Mesenchymal stem cell (in vitro differentiated cells and primary cell): ENCODE measurements around the gene PRR16.

Experiments used
- DNase-seq: peaks from one replicate; pipeline ENCODE4 v3.0.0-alpha.2; 2013
- H2AFZ ChIP-seq: one replicate; pipeline ENCODE4 v1.6.1; 2013; ENCODE audit warnings: low read depth, mild to moderate bottlenecking, control low read depth, inconsistent platforms, low read length, moderate library complexity
- H2AK5ac ChIP-seq: 2 replicates; pipeline ENCODE4 v1.6.1; 2013; ENCODE audit warnings: low read length, moderate library complexity, mild to moderate bottlenecking, inconsistent platforms; ENCODE audit not compliant: severe bottlenecking
- H2BK120ac ChIP-seq: one replicate; pipeline ENCODE4 v1.6.1; 2013; ENCODE audit warnings: low read depth, mild to moderate bottlenecking, inconsistent platforms, low read length, moderate library complexity
- H2BK12ac ChIP-seq, 2 experiments: one replicate each; pipeline ENCODE4 v1.6.1; 2013; ENCODE audit warnings: inconsistent platforms in 2 of 2, low read length in 2 of 2, mild to moderate bottlenecking in 2 of 2, moderate library complexity in 2 of 2, control low read depth in 1 of 2
- H2BK15ac ChIP-seq: one replicate; pipeline ENCODE4 v1.6.1; 2013; ENCODE audit warnings: mild to moderate bottlenecking, low read depth, inconsistent platforms; ENCODE audit not compliant: poor library complexity, severe bottlenecking
- H2BK5ac ChIP-seq: 2 replicates; pipeline ENCODE4 v1.6.1; 2013; ENCODE audit warnings: low read depth, mild to moderate bottlenecking, low read length, control low read depth, inconsistent platforms; ENCODE audit not compliant: poor library complexity, severe bottlenecking
- H3K14ac ChIP-seq, 2 experiments: one replicate each; pipeline ENCODE4 v1.6.1; 2013; ENCODE audit warnings: inconsistent platforms in 2 of 2, low read length in 2 of 2, control low read depth in 1 of 2, mild to moderate bottlenecking in 1 of 2, moderate library complexity in 1 of 2
- H3K18ac ChIP-seq, 2 experiments: one replicate each; pipeline ENCODE4 v1.6.1; 2013; ENCODE audit warnings: inconsistent platforms in 2 of 2, low read length in 2 of 2, control low read depth in 1 of 2, low read depth in 1 of 2, mild to moderate bottlenecking in 1 of 2
- H3K23ac ChIP-seq, 2 experiments: one replicate each; pipeline ENCODE4 v1.6.1; 2013; ENCODE audit warnings: inconsistent platforms in 2 of 2, low read length in 2 of 2, mild to moderate bottlenecking in 2 of 2, moderate library complexity in 2 of 2, control low read depth in 1 of 2
- H3K27ac ChIP-seq: 2 replicates; pipeline ENCODE4 v1.5.1; 2013; ENCODE audit warnings: mild to moderate bottlenecking, moderate library complexity, low read length, control low read depth, inconsistent platforms; ENCODE audit not compliant: poor library complexity, severe bottlenecking
- H3K27me3 ChIP-seq, 2 experiments: 2 replicates each; pipeline versions ENCODE4 v1.6.1 to v1.7.0; 2013; ENCODE audit warnings: low read length in 2 of 2, mild to moderate bottlenecking in 2 of 2, moderate library complexity in 2 of 2, control low read depth in 1 of 2, inconsistent platforms in 1 of 2; ENCODE audit not compliant: control insufficient read depth in 1 of 2, insufficient read depth in 1 of 2
- H3K36me3 ChIP-seq, 2 experiments: 2 replicates each; pipeline versions ENCODE4 v1.6.1 to v1.7.0; 2013; ENCODE audit warnings: low read length in 2 of 2, control low read depth in 1 of 2, inconsistent platforms in 1 of 2, low read depth in 1 of 2, mild to moderate bottlenecking in 1 of 2; ENCODE audit not compliant: insufficient read depth in 2 of 2, control insufficient read depth in 1 of 2
- H3K4ac ChIP-seq, 2 experiments: one replicate each; pipeline ENCODE4 v1.6.1; 2013; ENCODE audit warnings: inconsistent platforms in 2 of 2, low read length in 2 of 2, mild to moderate bottlenecking in 2 of 2, moderate library complexity in 2 of 2, control low read depth in 1 of 2, low read depth in 1 of 2
- H3K4me1 ChIP-seq: 2 replicates; pipeline ENCODE4 v1.6.1; 2013; ENCODE audit warnings: low read depth, low read length, control low read depth; ENCODE audit not compliant: control insufficient read depth, insufficient read depth
- H3K4me2 ChIP-seq: 2 replicates; pipeline ENCODE4 v1.6.1; 2013; ENCODE audit warnings: low read length, mild to moderate bottlenecking, inconsistent platforms; ENCODE audit not compliant: poor library complexity, severe bottlenecking
- H3K4me3 ChIP-seq, 2 experiments: 2 replicates each; pipeline versions ENCODE4 v1.5.1 to v1.7.0; 2013; ENCODE audit warnings: low read length in 2 of 2, mild to moderate bottlenecking in 2 of 2, control low read depth in 1 of 2, low read depth in 1 of 2; ENCODE audit not compliant: insufficient read depth in 1 of 2
- H3K79me1 ChIP-seq: replicated peaks from 2 replicates; pipeline ENCODE4 v1.6.1; 2013; ENCODE audit warnings: mild to moderate bottlenecking, control low read depth, low read length, inconsistent platforms; ENCODE audit not compliant: poor library complexity, severe bottlenecking
- H3K9ac ChIP-seq: 2 replicates; pipeline ENCODE4 v1.7.0; 2013; ENCODE audit warnings: mild to moderate bottlenecking, low read length, moderate library complexity
- H3K9me3 ChIP-seq: 2 replicates; pipeline ENCODE4 v1.7.0; 2013; ENCODE audit warnings: mild to moderate bottlenecking, low read length; ENCODE audit not compliant: control insufficient read depth
- H4K8ac ChIP-seq: one replicate; pipeline ENCODE4 v1.6.1; 2013; ENCODE audit warnings: inconsistent platforms, mild to moderate bottlenecking, low read length, moderate library complexity
- H4K91ac ChIP-seq: one replicate; pipeline ENCODE4 v1.6.1; 2013; ENCODE audit warnings: mild to moderate bottlenecking, low read length, inconsistent platforms
- WGBS: methylation state at CpG from one replicate; pipeline ENCODE4 v1.1.7; 2013; ENCODE audit warnings: mixed read lengths; 5-methylcytosine and 5-hydroxymethylcytosine counted together

The PRR16 gene

GRCh38 chr5:120473332-120473731 is 9.2 kb downstream of the PRR16 start:
- Histone ChIP-seq H2BK15ac (no peak overlapping the region), H3K27ac (no peak overlapping the region), H3K14ac (no peak overlapping the region), H2BK12ac (no peak overlapping the region), H3K27me3 (no peaks in the 10 kb centered on the region), H3K4me3 (no peak overlapping the region), H3K9ac (no peak overlapping the region), H3K4me1 (no peaks in the 10 kb centered on the region), H3K18ac (no peak overlapping the region), H2BK5ac (no peak overlapping the region), H4K8ac (no peak overlapping the region), H3K79me1 (peaks cover 14% of the 10 kb centered on the region), H3K4ac (no peak overlapping the region), H2AK5ac (no peak overlapping the region), H2AFZ (no peak overlapping the region), H4K91ac (no peak overlapping the region), H3K4me2 (no peak overlapping the region), H3K36me3 (no peaks in the 10 kb centered on the region), H3K23ac (no peak overlapping the region), H2BK120ac (no peak overlapping the region), H3K9me3 (no peaks in the 10 kb centered on the region)
- 100% methylated on average over 2 of the region's 2 CpGs for WGBS
- no peak for DNase-seq

- Histone ChIP-seq H3K9ac (no peak overlapping the region), H3K4me2 (no peak overlapping the region), H3K4me1 (no peaks in the 10 kb centered on the region), H2AK5ac (no peak overlapping the region), H3K4me3 (no peak overlapping the region), H3K14ac (no peak overlapping the region), H4K8ac (no peak overlapping the region), H2BK15ac (no peak overlapping the region), H2AFZ (no peak overlapping the region), H3K9me3 (no peaks in the 10 kb centered on the region), H3K27me3 (no peaks in the 10 kb centered on the region), H3K27ac (no peak overlapping the region), H2BK5ac (no peak overlapping the region), H2BK12ac (no peak overlapping the region), H4K91ac (no peak overlapping the region), H3K36me3 (no peaks in the 10 kb centered on the region), H3K23ac (no peak overlapping the region), H3K18ac (no peak overlapping the region), H3K4ac (no peak overlapping the region), H2BK120ac (no peak overlapping the region), H3K79me1 (peaks cover 10% of the 10 kb centered on the region)
- peak; percentile 16 for DNase-seq
- WGBS = 88% methylated on average over 1 of the region's 1 CpG
Measured at GRCh38 chr5:120476063-120476462, 12.0 kb downstream of the PRR16 start.

- no peak overlapping the region for H3K18ac ChIP-seq
Measured at GRCh38 chr5:120479066-120479465, 15.0 kb downstream of the PRR16 start.

GRCh38 chr5:120499876-120500563 is 35.9 kb downstream of the PRR16 start:
- Histone ChIP-seq H3K4me1 (no peaks in the 10 kb centered on the region), H2AFZ (no peak overlapping the region), H2BK12ac (no peak overlapping the region), H3K9me3 (no peaks in the 10 kb centered on the region), H3K4me2 (no peak overlapping the region), H3K27me3 (no peaks in the 10 kb centered on the region), H3K14ac (no peak overlapping the region), H3K27ac (no peak overlapping the region), H3K4ac (no peak overlapping the region), H2BK120ac (no peak overlapping the region), H4K91ac (no peak overlapping the region), H3K79me1 (peaks cover 2% of the 10 kb centered on the region), H2BK15ac (no peak overlapping the region), H3K9ac (no peak overlapping the region), H3K23ac (no peak overlapping the region), H3K4me3 (no peak overlapping the region), H3K36me3 (peaks cover 0 to 7% of the 10 kb centered on the region in 2 experiments), H2BK5ac (no peak overlapping the region), H4K8ac (no peak overlapping the region), H2AK5ac (no peak overlapping the region), H3K18ac (no peak overlapping the region)
- WGBS = no CpG with 5 or more reads among the region's 5 CpGs
- DNase-seq = no peak

More at GRCh38 chr5:120479066-120479465, 15.0 kb downstream of the PRR16 start:
- no peak overlapping the region for H3K4ac ChIP-seq
- no peak overlapping the region for H2BK5ac ChIP-seq
- H3K4me3 ChIP-seq = no peak overlapping the region
- H3K79me1 ChIP-seq = peaks cover 14% of the 10 kb centered on the region
- peak; percentile 35 for DNase-seq
- H2AFZ ChIP-seq = no peak overlapping the region
- H3K9me3 ChIP-seq = no peaks in the 10 kb centered on the region
- no peak overlapping the region for H4K8ac ChIP-seq
- H3K14ac ChIP-seq = no peak overlapping the region
- no peak overlapping the region for H3K9ac ChIP-seq
- H3K4me2 ChIP-seq = no peak overlapping the region
- no peak overlapping the region for H3K27ac ChIP-seq
- H3K23ac ChIP-seq = no peak overlapping the region
- no peaks in the 10 kb centered on the region for H3K4me1 ChIP-seq
- no peak overlapping the region for H2AK5ac ChIP-seq
- H2BK120ac ChIP-seq = no peak overlapping the region
- H3K36me3 ChIP-seq = peaks cover 0 to 15% of the 10 kb centered on the region in 2 experiments
- no peak overlapping the region for H2BK15ac ChIP-seq
- no peak overlapping the region for H2BK12ac ChIP-seq
- H3K27me3 ChIP-seq = no peaks in the 10 kb centered on the region
- no peak overlapping the region for H4K91ac ChIP-seq
- 75% methylated on average over 2 of the region's 4 CpGs for WGBS
